CD4-positive, alpha-beta T cell treated with Interleukin-15 for 1 hour (primary cell): ENCODE data around the gene HDLBP.

ENCODE experiments used
- DNase-seq: peaks from one replicate; pipeline ENCODE4 v3.0.0-alpha.2; 2020

The HDLBP gene

DNA sequence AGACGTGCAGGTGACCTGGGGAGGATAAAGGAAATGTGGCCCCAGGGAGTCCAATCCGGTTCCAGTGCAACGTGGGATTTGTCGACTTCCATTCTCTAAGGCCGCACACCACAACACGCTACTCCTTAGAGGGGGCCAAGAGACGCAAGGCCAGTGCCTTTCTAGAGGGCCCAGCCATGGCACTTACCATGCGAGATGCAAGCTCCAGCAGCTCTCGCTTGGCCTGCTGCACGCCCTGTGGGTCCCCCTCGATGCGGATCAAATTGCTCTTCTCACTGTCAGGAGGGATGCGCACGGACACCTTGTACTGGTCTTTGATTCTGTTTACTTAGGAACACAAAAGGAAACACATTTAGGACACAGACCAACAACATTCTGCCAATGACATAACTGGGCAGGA lies 65.8 kb downstream of the HDLBP start:
- no peak for DNase-seq

DNA sequence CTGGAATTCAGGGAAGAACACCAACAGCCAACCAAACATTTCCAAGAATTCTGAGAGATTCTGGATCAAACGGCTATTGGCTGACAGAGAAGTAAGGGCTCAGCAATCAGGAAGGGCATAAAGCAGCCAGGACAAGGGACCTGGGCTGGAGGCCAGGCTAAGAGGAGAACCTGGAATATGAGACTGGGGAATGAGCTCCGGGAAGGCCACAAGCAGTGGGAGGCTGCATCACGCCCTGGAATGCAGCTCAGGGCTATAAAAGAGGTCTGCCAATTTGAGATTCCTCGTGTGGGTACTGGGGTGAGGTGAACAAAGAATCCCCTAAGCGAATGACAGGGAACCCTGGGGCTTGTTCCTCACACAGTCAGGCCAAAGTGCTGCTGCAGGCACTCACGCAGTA lies 66.6 kb downstream of the HDLBP start:
- DNase-seq = no peak

DNA sequence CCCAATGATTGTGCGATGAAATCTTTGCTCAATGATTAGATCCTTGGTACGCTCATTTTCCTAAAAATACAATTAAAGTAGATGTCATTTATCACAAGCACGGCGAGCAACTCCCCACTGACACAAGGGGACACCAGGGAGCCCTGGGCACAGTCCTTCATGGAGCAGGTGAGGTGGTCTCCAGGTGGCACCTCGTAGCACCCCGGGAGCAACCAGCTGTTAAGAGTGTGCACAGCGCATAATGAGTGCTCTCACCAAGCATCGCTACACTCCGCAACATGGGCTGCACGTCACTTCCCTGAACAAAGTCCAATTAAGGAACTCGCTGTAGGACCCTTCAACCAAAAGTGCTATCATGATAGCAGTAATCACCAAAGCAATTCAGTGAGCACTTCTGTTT lies 67.2 kb downstream of the HDLBP start:
- DNase-seq = no peak

DNA sequence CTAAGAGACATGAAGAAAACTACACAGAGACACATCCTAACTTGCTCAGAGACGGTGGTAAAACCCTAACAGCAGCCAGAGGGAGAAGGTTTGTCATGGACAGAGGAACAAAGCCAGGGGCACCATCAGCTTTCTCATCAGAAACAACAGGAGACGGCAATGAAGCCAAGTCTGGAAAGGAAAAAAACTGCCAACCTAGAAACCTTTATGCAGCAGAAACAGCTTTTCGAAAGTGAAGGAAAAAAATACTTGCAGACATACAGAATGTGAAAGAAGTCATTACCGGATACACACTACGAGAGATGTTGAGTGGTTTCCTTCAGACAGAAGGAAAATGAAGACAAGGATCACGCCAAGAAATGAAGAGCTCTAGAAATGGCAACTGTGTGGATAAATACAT lies 71.1 kb downstream of the HDLBP start:
- DNase-seq = no peak

DNA sequence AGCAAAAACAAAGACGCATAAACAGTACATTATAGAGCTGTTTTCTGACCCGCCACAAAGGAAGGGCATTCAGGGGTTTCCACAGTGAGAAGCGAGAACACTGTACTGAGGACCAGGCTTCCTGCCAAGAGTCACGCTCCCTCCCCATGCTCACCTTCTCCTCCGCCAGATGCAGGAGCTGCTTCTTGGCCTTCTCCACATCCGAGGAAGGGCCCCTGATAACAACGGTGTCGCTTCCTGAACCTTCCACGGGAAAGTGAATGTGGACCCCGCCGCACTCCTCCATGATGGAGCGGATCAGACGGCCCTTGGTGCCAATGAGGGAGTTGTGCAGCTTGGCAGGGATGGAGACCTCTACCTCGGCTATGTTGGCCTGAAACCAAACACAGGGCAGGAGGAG lies 73.2 kb downstream of the HDLBP start:
- DNase-seq = no peak

DNA sequence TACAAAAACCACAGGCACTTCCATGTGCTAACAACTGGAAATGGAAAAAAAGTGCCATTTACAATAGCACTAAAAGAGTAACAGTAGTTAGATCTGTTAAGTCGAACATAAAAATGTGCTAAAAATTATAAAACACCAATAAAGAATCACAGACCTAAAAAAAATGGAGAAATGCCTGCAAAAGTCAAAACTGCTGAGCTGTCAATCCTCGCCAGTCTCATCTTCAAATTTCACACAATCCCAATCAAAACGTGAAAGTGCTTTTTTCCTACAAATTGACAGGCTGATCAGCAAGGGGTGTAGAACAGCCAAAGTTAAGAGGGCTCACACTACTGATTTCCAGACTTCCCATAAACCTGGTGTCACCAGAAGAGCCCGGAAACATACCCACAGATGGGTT lies 73.8 kb downstream of the HDLBP start:
- no peak for DNase-seq

DNA sequence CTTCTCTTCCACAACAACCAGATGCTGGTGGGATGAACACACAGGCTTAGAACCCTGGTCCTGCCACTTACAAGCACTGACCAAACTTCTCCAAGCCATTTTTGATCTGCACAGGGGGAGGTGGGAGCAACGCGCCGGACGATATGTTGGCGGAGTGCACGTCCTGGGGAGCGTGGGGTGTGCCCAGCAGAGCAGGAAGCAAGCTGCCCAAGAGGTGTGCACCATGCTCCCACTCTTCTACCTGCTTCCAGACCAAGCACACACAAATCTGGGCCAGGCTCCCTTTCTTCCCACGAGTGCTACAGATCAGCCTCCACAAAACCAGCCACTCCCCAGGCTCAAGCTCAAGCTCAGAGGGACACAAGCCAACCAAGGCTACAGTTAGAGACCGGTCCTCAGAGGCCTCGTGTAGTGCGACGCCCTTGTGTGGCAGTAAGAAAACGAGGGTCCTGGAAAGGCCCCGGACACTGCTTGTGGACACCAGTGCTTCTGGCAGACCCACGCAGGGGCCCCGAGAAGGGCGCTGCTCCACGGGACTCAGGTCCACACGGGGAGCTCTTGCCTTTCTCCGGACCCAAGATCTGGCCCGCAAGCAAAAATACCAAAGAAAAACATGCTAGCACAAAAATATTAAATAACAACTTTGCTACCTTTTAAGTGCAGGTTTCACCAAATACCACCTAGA lies 75.0 kb downstream of the HDLBP start:
- no peak for DNase-seq

DNA sequence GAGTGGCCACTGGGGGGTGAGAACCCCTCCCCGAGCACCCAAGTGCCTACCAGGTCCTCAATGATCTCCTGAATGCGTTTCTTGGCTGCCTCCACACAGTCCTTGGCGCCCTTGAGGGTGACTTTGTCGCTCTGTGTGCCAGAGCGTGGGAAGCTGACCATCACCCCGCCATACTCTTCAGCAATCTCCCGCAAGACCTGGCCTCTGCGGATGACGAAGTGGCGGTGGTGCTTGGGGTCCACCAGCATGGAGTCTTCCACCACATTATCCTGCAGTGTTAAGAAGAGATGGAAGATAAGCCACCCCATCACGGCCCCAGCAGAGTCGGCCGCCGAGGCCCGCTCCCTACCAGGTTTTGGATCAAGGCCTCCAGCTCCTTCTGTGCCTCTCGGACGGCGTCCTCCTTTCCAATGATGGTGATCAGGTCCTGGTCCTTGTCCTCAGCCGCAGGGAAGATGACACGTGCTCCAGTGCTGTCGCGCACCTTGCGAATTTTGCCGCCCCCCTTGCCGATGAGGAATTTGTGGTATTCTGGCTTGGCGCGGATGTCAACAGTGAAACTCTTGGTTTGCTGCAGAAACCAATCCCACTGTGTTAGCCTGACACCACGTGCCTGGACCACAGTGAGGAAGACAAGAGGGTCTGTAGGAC lies 75.8 kb downstream of the HDLBP start:
- no peak for DNase-seq

DNA sequence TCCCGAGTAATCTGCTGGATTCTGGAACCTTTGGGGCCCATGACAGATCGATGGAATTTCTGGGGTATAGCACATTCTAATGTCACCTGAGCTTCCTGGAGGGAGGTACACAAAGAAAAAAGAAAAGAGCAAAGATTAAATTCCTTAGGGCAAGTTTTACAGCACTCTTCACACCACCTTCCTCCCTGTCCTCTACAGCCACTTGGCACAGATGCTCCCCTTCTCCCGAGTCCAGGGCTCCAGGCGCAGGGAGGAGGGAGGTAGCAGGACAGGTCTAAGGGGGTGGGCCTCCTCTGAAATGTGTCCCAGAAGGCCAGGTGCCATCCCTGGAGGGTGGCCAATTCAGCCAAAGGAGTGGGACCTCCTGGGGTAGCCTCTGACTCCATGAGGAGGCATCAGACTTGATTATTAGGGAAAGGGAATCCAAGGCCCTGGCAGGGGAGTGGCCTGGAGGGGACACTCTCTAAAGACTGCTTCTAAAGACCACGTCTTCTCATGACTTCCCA lies 76.7 kb downstream of the HDLBP start:
- no peak for DNase-seq

DNA sequence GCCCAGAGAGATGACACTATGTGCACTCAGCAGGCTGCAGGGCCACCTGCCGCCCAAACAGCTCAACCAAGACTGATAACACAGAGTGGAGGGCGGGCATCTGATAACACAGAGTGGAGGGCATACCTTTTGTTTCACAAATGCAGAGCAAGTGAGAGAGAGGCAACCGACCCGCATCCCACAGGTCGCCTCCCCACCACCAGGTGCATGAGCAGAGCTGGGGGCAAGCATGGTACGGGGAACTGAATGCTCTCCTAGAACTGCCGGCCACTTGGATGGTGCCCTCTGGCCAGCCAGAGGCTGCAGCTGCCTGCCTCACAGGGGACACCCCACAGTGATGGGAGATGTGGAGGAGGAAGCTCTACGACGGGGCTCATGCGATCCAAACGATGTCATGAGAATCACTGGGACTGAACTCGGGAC lies 77.5 kb downstream of the HDLBP start:
- DNase-seq = peak; percentile 14

DNA sequence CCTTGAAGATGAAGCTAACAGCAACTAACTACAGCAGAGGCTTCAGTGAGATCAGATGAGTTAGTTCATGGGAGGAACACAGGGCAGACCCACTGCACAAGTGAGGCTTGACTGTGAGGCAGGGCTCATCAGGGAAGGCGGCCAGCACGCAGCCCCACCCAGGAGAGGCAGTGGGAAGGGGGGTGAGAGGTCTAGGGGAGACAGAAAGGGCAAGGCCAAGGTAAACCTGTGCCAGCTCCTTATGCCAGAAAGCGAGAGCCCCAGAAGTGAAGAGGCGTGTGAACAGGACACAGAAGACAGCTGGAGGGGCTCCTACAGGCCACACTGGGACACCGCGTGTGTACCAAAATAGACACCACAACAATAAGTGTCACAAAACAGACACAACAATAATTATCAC lies 78.4 kb downstream of the HDLBP start:
- peak; percentile 2 for DNase-seq

DNA sequence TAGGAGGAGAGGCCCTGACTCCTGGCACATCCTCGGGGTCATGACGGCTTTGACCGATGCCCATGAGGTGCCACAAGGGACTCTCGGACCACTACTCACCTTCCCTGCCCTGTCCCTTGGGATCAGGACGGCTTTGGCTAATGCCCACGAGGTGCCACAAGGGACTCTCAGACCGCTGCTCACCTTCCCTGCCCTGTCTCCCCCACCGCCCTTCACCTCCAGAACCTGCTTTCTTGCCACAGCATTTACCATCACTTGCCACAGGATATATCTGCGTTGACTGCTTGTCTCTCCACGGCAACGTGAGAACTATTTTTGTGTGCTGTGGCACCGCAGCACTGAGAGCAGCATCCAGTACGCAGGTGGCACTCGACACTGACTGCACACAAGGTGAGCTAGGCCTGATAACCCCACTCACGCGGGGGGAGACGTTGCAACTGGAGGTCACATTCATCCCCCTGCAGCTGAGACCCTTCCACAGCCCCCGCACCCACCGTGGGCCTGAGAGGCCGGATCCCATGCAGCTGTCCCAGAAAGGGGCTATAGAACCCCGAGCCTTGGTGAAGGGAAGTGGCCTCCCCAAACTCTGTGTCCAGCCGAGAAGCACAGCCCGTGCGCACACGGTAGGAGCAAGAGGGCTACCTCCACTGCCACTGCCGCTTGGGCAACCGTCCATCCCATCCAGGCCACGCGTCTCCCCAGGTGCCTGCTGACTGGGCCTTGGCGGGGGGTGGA lies 79.4 kb downstream of the HDLBP start:
- DNase-seq = no peak

DNA sequence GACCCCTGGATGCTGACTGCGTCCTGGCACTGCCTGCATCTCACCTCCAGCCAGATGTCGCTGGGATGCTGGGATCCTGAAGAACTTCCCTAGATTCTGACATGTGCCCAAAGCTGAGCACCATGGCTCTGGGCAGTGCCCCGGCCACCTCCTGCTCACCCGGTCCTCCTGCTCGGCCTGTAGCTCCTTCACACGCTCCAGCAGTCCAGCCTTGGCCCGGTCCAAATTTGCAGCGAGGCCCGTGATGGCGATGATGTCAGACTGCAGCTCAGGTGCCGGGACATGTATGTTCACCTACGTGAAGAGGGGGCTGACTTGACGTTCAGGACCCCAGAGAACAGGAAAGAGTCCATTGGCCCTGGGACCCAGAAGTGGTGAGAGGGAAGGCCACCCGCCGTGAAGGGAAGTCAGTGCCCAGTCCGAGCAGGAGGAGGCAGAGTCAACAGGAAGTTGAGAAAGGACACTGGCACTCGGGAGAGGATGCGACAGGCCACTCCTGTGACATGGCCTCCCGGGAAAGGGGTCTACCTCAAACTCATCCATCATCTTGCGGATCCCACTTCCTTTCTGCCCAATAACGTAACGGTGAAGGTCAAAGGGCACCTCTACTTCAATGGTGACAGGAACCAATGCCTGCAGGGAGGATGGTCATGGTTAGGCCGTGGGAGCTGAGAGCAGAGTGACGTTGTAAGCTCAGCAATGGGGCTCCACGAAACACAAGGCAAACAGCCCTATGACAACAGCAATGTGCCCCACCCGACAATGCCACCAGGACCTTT lies 80.3 kb downstream of the HDLBP start:
- no peak for DNase-seq

DNA sequence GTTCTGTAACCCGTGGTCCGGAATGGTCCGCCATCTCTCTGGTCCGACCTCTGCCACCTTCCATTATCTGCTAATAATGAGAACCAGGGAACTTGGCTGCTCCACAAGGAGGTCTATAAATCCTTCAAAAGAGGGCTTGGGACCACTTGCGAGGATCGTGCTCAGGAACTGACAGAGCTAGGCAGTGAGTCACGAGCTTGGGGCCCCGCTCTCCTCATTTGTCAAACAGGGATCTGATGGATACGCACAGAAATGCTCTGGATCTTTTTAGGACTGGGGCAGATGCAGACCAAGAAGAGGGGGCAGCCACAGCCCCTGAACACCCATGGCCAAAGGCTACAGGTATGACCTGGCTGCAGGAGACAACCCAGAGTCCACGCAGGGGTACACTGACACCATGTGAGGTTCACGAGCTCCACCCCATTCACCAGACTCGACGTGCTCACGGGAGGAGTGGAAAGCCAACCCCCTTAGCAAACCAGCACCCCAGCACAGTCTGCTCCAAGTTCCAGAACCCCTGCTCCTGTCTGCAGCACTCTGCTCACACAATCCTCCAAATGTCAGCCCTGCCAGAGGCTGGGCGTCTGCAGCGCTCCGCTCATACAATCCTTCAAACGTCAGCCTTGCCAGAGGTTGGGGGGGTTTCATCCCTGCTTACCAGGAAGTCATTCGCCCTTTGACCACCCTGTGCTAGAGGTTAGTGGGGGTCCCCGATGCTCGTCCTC lies 81.2 kb downstream of the HDLBP start:
- no peak for DNase-seq

DNA sequence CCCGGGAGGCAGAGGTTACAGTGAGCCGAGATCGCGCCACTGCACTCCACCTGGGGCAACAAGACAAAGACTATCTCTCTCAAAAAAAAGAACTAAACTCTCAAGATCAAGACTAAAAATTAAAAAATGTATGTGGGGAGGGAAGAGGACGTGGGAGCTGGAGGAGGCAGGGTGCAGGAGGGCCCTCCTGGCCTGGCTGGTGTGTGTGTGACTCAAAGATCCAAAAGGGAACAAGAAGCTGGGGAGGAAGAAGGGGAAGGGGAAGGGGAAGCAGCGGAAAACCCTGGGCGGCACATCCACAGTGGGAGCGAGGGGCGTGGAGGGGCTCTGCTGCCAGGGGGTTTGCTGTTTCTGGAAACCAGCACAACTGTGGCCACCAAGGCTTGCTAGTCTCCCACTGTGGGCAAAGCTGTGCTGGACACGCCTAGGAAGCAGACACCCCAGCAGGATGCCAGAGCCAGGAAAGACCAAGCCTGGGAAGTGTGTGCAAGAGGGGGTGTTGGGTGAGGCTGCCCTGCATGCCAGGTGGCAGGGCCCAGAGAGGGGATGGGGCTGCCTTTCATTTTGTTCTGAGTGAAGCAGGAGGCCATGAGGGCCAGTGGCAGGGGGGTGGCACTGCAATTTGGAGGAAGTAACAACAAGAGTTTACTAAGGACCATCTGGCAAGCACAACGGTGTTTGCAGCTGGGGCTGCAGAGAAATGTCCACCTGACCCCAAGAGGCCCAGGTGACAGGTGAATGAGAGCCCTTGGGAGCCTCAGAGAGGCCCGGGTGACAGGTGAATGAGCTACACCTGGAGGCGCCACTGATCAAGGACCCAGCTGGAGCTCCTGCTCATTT lies 82.5 kb downstream of the HDLBP start:
- DNase-seq = no peak

DNA sequence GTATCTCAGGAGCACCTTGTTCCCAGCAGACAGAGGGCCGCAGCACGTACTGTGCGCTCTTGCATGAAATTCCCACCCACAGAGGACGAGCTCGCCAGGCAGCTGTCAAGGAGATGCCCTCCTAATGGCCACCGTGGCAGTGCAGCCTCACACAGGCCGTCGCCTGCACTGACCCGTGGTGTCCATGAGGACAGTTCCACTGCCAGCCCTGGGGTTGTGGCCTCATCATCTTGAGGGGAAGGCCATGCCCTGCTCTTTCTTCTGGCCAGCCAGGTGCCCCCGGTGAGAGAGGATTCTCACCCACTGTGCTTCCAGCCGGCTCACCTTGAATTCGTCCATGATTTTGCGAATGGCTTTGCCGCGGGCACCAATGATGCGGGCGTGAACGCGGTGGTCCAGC lies 85.0 kb downstream of the HDLBP start:
- DNase-seq = no peak

DNA sequence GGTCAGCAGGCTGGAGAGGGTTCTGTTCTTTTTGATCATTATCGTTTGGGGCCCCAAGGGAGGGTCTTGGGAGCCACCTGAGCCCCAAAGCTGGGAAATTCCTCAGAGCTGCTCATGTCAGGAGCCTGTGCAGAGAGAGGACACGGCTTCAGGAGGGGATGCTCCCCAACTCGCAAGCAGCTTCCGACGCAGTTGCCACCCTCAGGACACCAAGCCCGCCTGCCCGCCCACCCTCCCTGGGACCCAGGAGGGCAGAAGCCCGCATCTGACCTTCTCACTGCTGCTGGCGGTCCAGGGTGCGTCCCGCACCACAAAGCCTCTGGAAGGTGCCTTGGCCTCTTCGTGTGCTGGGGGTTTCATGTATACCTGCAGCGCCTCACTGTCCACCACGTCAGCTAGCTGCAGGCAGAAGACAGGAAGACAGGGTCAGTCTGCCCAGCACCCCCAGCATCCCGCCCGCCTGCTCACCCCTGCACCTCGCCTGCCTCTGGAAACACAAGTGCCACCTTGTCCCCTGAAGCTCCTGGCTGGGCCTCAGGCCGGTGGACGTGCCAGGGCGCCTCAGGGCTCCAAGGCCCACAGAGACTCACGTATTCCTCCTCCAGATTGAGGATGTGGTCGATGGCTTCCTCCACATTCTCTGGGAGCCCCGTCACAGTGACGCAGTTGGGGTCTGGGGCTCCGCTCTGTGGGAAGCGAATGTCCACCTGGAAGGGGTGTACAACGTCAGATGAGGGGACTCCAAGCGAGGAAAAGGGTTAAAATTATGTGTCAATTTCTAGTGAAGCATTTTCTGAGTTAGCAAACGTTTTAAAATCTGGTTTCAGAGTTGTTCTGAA lies 85.7 kb downstream of the HDLBP start:
- no peak for DNase-seq

DNA sequence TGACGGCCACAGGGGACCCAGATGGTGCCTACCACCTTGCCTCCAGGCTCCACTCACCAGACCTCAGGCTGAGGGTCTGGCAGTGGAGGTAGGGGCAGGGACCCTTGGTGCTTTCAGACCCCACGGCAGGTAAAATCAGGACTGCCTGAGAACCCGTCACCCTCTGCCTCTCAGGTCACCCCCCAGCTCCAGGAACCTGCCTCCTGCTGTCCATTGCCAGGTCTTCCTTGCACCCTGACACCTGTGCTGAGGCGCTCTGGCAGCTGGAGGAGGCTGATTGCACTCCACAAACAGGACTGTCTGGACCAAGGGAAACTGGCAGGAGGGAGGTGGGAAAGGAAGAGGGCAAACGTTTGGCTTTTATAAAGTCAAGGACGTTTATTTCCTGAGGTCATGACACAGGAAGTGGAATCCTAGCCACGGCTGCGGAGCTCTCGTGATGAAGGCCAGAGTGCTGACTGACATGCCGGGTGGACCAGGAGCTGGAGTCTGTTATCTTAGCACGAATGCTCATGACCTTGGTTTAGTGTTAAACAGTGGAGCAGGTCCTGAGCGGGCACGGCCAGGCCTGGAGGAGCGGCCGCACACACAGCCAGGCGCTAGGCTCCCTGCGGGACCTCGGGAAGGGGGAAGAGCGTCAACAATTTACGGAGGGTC lies 86.5 kb downstream of the HDLBP start:
- no peak for DNase-seq

DNA sequence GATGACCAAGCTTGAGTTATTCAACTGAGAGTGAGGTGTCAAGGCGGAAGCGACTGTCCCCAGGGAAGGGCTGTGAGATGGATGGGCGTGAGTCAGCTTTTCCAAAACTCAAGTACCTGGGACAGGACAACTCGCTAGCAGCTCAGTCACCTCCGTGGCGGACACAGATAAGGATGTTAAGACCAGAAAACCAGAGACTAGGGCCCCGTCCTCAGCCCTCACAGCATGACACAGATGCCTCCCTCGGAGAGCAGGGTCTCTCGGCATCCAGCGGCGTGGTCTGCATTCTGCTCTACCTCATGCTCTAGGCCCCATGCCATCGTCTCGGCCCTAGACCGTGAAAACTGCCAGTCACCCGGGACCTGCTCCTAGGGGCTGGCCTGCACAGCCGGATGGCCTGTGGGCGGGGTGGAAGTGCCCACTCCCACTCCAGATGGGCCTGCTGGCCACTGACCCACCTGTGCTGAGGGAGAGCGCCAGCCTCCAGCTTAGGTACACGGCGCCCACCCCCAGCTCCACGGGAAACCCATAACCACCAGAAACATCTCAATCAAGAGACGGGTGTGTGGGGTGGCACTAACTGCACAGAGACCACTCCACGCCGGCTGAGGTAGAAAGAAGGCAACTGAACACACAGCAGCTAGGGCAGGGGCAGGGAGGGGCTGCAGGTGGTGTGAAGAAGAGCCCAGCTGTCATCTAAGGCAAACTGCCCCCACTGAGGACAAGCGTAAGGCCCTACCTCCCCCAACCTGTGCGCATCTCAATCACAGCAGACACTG lies 87.2 kb downstream of the HDLBP start:
- no peak for DNase-seq
